Aorta (tissue), 5 donors: Measurements from ENCODE around the gene CAMK2G. TPM values are rescaled to one million over a fixed set of nuclear protein-coding genes. Genes with fewer than 3 reads are reported as not detected.

Experiments
- ATAC-seq: fragments of 200-7000 bp; cut with Tn5 transposase; one replicate; pipeline ENCODE4 v1.9.1; 2022; ENCODE audit warnings: moderate library complexity; ENCODE audit not compliant: low FRiP score
- DNase-seq, 2 donors: peaks; one replicate each; pipeline ENCODE4 v3.0.0-alpha.2; 2020
- H3K27ac ChIP-seq, 2 donors: one replicate each; pipeline ENCODE4 v1.5.1; 2013; ENCODE audit warnings: low read length in 2 of 2, mild to moderate bottlenecking in 2 of 2, moderate library complexity in 2 of 2, control low read depth in 1 of 2, inconsistent platforms in 1 of 2, low read depth in 1 of 2
- H3K27me3 ChIP-seq, 2 donors: one replicate each; pipeline ENCODE4 v1.6.1; 2013; ENCODE audit warnings: control low read depth in 1 of 2, low read length in 1 of 2, mild to moderate bottlenecking in 1 of 2, moderate library complexity in 1 of 2; ENCODE audit not compliant: insufficient read depth in 2 of 2, control insufficient read depth in 1 of 2
- H3K36me3 ChIP-seq, 2 donors: one replicate each; pipeline ENCODE4 v1.6.1; 2013; ENCODE audit warnings: control low read depth in 1 of 2, low read length in 1 of 2, mild to moderate bottlenecking in 1 of 2; ENCODE audit not compliant: insufficient read depth in 2 of 2, control insufficient read depth in 1 of 2
- H3K4me1 ChIP-seq, 2 donors: one replicate each; pipeline ENCODE4 v1.6.1; 2013; ENCODE audit warnings: low read length in 2 of 2, control low read depth in 1 of 2, mild to moderate bottlenecking in 1 of 2, moderate library complexity in 1 of 2; ENCODE audit not compliant: insufficient read depth in 2 of 2, control insufficient read depth in 1 of 2
- H3K4me3 ChIP-seq, 2 donors: one replicate each; pipeline ENCODE4 v1.5.1; 2013; ENCODE audit warnings: low read length in 2 of 2, control low read depth in 1 of 2, mild to moderate bottlenecking in 1 of 2
- H3K9me3 ChIP-seq: one replicate; pipeline ENCODE4 v1.6.1; 2013; ENCODE audit warnings: mild to moderate bottlenecking, low read length; ENCODE audit not compliant: control insufficient read depth
- WGBS, 2 donors: extraction: QIAGEN DNeasy Blood & Tissue Kit; methylation state at CpG; one replicate each; pipeline ENCODE4 v1.1.7; 2013; 5-methylcytosine and 5-hydroxymethylcytosine counted together
- intact Hi-C, 2 donors: fragments of 100-400 bp; cut with DNase I; formaldehyde crosslinking; loops; one replicate each; pipeline versions ENCODE4 v1.14.2 to v1.15.0; 2022
- polyA plus RNA-seq, 2 donors: library from polyadenylated mRNA; stranded (reverse); fragments of 200-250 nt; gene quantifications; one replicate each; pipeline ENCODE4 v1.2.3, GENCODE V29; 2013
- total RNA-seq, 2 donors: library from RNA; stranded (reverse); fragmentation: NEBNext Ultra II Directional; extraction: Animal tissue kit (Norgen Biotek cat#: 25700); gene quantifications; one replicate each; pipeline ENCODE4 v1.2.1, GENCODE V29; 2021
- donor health status: healthy with polysubstance abuse.
- donor health status: Bipolar disorder and iron deficiency.
- donor health status: DM: no; HTN: no; CAD: no.
- donor health status: DM: no; HTN: no; CAD: no.
- donor health status: DM: yes; HTN: yes; CAD: no.

The CAMK2G gene
- total and polyA plus RNA-seq, 4 donors, result 37.1 to 76.7 (median 70.8) TPM

DNA sequence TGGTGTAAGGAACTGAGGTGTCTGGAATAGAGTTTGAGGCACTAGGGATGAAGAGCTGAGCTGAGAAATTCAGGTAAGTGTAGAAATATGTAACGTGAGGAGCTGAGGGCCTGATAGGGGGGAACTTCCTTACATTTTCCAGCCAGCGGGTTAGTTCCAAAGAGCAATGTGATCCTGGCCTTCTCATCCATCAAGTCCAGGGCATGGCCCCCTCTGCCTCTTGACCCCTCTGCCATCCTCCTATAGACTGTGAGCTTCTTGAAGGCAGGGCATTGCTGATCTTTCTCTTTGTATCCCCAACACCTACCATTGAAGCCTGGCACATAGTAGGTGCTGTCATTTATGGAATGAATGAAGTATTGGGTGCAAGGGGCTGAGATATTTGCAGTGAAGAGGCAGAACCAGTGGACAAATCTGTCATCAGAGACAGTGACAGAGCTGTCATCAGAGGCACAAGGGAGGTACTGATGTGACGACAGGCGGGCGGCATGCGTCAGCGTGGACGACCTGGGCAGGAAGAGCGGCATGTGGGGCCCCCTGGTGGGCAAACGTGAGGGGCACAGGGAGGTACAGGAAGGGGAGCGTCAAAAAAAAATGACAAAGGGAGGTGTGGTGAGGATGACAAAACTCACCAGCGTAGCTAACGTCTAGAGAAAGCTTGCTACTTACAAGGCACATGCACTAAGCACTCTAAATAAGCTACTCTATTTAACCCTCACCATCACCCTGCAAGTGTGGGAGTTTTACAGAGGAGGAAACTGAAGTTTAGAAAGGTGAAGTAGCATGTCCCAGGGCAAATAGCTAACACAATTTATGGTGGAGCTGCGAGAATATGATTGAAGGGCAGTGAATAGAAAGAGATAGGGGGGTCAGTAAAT, 5.2 kb upstream of the CAMK2G start:
- ATAC-seq, result peak; percentile 92
- Histone ChIP-seq H3K4me3 (no peak overlapping the region), H3K36me3 (no peaks in the 10 kb centered on the region), H3K9me3 (no peaks in the 10 kb centered on the region), H3K27ac (peak overlapping the region in 1 of 2 donors; percentile 14), H3K27me3 (no peaks in the 10 kb centered on the region), H3K4me1 (peaks cover 2% of the 10 kb centered on the region in 2 donors)
- intact Hi-C loops, result loop anchor here (1.0 to 10.0 kb wide), 3 partner anchors 30 to 235 kb away; no protein-coding TSS in a partner anchor
- DNase-seq, result peak; percentile 93 to 97
- 13% methylated on average over 14 of the region's 14 CpGs for WGBS, 2 donors

DNA sequence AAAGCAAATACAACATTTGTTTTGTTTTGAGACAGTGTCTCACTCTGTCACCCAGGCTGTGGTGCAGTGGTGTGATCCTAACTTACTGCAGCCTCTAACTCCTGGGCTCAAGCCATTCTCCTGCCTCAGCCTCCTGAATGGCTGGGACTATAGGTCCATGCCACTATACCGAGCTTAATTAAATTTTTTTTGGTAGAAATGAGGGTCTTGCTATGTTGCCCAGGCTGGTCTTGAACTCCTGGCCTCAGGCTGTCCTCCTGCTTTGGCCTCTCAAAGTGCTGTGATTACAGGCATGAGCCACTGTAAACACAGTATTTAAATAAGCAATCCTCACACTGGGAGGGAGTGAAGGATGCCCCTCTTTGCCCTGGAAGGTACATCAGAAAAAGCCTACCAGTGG, 4.0 kb upstream of the CAMK2G start:
- DNase-seq (no peak), ATAC-seq (no peak)
- Histone ChIP-seq H3K9me3 (no peaks in the 10 kb centered on the region), H3K4me3 (no peak overlapping the region), H3K27me3 (no peaks in the 10 kb centered on the region), H3K27ac (no peak overlapping the region), H3K36me3 (no peaks in the 10 kb centered on the region), H3K4me1 (peaks cover 2% of the 10 kb centered on the region in 2 donors)
- intact Hi-C loops, result no loop called here
- 89 to 95% methylated on average over 1 of the region's 1 CpG for WGBS, 2 donors

DNA sequence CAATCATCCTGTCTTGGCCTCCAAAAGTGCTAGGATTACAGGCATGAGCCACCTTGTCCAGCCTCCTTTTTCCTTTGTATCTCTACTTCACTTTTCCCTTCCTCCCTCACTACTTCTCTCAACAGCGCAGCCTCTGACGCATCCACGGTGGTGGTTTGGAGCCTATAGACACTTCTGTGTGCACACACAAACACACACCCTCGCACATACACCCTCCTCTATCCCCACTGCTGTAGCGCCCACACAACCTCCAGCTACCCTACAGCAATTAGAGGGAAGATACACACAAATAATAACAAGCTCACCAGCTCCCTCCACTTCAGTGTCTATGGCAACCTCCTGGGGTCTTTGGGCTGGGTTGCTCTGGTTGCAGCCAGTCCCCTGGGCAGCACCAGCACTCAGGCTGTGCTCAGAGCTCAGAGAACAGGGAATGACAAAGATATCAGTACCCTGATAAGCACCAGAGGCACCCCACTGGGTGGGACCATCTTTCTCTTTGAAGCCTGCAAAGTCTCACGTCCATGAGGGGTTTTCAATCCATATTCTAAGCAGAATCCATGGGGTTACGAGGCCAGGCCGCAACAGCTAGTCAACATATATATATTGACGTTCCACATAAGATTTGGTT, 3.3 kb upstream of the CAMK2G start:
- Histone ChIP-seq H3K4me1 (peaks cover 2% of the 10 kb centered on the region in 2 donors), H3K4me3 (no peak overlapping the region), H3K27me3 (no peaks in the 10 kb centered on the region), H3K27ac (no peak overlapping the region), H3K36me3 (no peaks in the 10 kb centered on the region), H3K9me3 (no peaks in the 10 kb centered on the region)
- no peak for ATAC-seq
- 90 to 92% methylated on average over 9 of the region's 9 CpGs for WGBS, 2 donors
- peak in 1 of 2 donors; percentile 30 for DNase-seq
- intact Hi-C loops, result no loop called here

- Histone ChIP-seq H3K4me1 (peaks cover 2% of the 10 kb centered on the region in 2 donors), H3K27ac (no peak overlapping the region), H3K27me3 (no peaks in the 10 kb centered on the region), H3K4me3 (no peak overlapping the region), H3K36me3 (no peaks in the 10 kb centered on the region), H3K9me3 (no peaks in the 10 kb centered on the region)
- no peak for ATAC-seq
- no peak for DNase-seq
- 65 to 70% methylated on average over 4 of the region's 4 CpGs for WGBS, 2 donors
- intact Hi-C loops, result no loop called here
These were observed 2.6 kb upstream of the CAMK2G start for GRCh38 chr10:73876971-73877370.

GRCh38 chr10:73876566-73876965, 2.2 kb upstream of the CAMK2G start:
- DNase-seq, result peak in 1 of 2 donors; percentile 18
- intact Hi-C loops, result no loop called here

GRCh38 chr10:73876157-73876556, 1.8 kb upstream of the CAMK2G start:
- Histone ChIP-seq H3K27ac (peak overlapping the region; percentile 4 to 29), H3K4me1 (peaks cover 2% of the 10 kb centered on the region in 2 donors), H3K4me3 (no peak overlapping the region), H3K27me3 (no peaks in the 10 kb centered on the region), H3K9me3 (no peaks in the 10 kb centered on the region), H3K36me3 (no peaks in the 10 kb centered on the region)
- peak in 1 of 2 donors; percentile 12 for DNase-seq
- 23 to 25% methylated on average over 4 of the region's 4 CpGs for WGBS, 2 donors
- ATAC-seq, result no peak
- intact Hi-C loops, result no loop called here

More at GRCh38 chr10:73876566-73876965, 2.2 kb upstream of the CAMK2G start:
- ATAC-seq, result no peak
- Histone ChIP-seq H3K9me3 (no peaks in the 10 kb centered on the region), H3K4me1 (peaks cover 2% of the 10 kb centered on the region in 2 donors), H3K36me3 (no peaks in the 10 kb centered on the region), H3K4me3 (no peak overlapping the region), H3K27ac (no peak overlapping the region), H3K27me3 (no peaks in the 10 kb centered on the region)

DNA sequence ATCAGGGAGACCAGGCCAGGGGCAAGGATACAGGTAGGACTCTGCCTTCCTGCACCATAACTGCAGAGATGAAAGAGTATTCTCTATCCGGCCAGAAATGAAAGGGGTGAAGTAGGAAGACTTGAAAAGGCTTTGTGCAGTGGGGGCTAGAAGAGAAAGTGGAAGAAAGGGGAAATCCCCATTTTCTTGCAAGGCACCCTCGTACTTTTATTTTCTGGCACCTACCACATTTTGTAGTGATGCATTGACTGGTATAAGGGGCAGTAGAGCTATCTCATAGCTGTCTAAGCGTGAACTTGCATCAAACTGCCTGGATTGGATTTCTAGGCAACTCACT, 752 bp upstream of the CAMK2G start:
- 43 to 45% methylated on average over 3 of the region's 3 CpGs for WGBS, 2 donors
- H3K4me1 ChIP-seq, result peaks cover 2% of the 10 kb centered on the region in 2 donors
- no peaks in the 10 kb centered on the region for H3K9me3 ChIP-seq
- intact Hi-C loops, result no loop called here
- peaks cover 0 to 6% of the 10 kb centered on the region in 2 donors for H3K36me3 ChIP-seq
- ATAC-seq (no peak), DNase-seq (no peak)
- peak overlapping the region in 1 of 2 donors; percentile 46 for H3K27ac ChIP-seq
- H3K27me3 ChIP-seq, result no peaks in the 10 kb centered on the region
- no peak overlapping the region for H3K4me3 ChIP-seq

GRCh38 chr10:73873838-73874215, 528 bp downstream of the CAMK2G start:
- ATAC-seq (no peak), DNase-seq (no peak)
- intact Hi-C loops, result loop anchor here in 1 of 2 donors (5.0 kb wide), 1 partner anchor 102 kb away; a partner anchor contains a TSS
- Histone ChIP-seq H3K36me3 (peaks cover 0 to 6% of the 10 kb centered on the region in 2 donors), H3K9me3 (no peaks in the 10 kb centered on the region), H3K27ac (no peak overlapping the region), H3K4me1 (peaks cover 2% of the 10 kb centered on the region in 2 donors), H3K4me3 (peak overlapping the region; percentile 85 to 98), H3K27me3 (no peaks in the 10 kb centered on the region)
- WGBS, 2 donors, result 1% methylated on average over 31 to 39 of the region's 39 CpGs
